Measurements from ENCODE around the gene ADGRL1.
"Not testable (repeated sequence)": the region's sequence is repeated elsewhere in the genome, so short reads cannot be mapped to it uniquely, and the experiment has no call there.

The ADGRL1 gene

DNA sequence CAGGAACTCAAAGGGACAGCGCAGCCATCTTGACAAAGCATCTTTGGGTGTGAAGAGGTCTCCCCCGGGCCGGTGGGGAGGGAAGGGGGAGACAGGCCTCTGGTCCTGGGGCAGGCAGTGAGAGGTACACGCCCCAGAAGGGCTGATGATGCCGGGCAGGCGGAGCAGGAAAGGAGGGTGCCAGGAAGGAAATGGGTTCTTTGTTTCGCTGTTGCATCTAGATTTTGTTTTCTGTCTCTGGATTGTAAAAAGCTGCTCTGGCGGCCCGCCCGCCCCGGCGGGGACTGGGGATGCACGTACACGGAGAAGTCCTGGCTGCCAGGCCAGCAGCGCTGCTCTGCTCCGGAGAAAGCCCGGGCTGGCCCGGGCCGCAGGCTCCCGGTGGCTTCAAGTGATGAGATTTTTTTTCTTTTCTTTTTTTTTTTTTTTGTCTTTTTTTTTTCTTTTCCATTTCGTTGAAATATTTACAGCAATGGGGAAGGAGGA lies 56.4 kb downstream of the ADGRL1 start:
- TF ChIP-seq, protein P1, sequence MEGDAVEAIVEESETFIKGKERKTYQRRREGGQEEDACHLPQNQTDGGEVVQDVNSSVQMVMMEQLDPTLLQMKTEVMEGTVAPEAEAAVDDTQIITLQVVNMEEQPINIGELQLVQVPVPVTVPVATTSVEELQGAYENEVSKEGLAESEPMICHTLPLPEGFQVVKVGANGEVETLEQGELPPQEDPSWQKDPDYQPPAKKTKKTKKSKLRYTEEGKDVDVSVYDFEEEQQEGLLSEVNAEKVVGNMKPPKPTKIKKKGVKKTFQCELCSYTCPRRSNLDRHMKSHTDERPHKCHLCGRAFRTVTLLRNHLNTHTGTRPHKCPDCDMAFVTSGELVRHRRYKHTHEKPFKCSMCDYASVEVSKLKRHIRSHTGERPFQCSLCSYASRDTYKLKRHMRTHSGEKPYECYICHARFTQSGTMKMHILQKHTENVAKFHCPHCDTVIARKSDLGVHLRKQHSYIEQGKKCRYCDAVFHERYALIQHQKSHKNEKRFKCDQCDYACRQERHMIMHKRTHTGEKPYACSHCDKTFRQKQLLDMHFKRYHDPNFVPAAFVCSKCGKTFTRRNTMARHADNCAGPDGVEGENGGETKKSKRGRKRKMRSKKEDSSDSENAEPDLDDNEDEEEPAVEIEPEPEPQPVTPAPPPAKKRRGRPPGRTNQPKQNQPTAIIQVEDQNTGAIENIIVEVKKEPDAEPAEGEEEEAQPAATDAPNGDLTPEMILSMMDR (conservative IDR thresholded peaks at IDR 0.05; ENCODE audit: control insufficient read depth, insufficient read depth, low read depth, low read length) = no peak
- DNase-seq (ENCODE audit: low read depth) = peak; percentile 24
- H3K4me3 ChIP-seq (ENCODE audit: control insufficient read depth, low read depth, low read length) = peak overlapping the region; percentile 2

DNA sequence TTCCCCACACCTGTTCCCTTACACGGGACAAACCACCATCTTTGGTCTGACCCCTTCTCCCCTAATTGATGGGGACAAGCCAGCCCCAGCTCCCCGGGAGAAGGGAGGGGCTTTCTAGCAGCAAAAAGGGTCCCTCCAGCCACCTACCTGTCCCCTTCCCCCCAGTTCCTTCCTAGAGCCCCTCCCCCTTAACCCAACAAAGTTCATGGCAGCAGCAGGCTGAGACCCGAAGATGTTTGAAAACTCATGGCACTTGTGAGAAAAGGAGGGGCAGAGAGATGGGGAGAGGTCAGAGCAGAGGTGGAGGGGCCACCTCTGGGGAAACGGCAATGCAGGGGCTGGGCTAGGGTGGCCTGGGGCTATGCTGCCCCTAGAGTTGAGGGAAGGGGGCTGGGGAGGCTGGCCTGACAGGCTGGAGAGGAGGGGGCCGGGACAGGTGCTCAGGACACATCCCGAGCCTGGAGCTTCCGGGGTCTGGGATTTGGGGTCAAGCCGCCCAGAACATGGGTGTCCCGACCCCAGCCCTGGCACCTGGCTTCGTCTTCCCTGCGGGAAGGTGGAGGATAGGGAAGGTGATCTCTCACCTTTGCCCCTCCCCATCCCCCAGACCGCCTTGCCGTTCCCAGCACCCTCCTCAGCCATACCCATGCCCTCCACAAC lies 57.1 kb downstream of the ADGRL1 start:
- no peak overlapping the region for H3K4me3 ChIP-seq (ENCODE audit: control insufficient read depth, low read depth, low read length)
- TF ChIP-seq, protein P1 (conservative IDR thresholded peaks at IDR 0.05; ENCODE audit: control insufficient read depth, insufficient read depth, low read depth, low read length) = no peak

DNA sequence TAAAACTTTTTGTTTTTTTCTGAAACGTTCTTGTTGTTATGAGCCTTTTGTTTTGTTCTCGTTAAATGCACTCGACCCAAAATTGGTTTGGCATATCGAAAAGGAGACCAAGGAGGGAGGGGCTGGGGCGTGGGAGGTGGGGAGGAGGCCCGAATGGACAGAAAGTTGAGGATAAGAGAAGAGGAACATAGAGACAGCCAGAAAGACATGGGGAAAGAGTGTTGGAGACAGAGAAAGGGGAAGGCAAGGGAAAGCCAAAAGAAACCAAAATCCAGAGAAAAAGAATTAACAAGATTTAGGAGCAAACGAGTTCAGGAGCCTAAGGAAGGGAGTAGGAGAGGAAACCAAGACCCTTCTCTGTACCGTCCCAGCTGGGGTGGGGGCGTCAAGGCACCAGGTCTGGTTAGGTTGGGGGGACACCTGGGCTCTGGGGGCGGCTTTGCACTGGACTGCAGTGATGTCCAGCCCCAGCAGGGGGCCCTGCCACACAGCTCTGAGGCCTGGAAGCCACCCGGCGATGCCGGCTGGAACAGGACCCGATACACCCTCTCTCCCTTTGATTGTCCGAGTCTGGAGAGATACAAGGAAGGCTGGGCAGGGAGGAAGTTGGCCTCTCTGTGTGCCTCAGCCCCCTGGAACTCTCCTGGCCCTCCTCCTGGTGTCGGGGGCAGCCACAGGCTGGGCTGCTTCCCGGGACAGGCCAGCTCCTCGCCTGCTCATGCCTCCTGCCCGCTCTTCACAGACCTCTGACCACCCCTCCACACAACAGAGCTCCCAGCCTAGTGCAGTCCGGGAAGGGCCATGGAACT lies 58.0 kb downstream of the ADGRL1 start:
- TF ChIP-seq, protein P1 (conservative IDR thresholded peaks at IDR 0.05; ENCODE audit: control insufficient read depth, insufficient read depth, low read depth, low read length) = peak; percentile 93
- DNase-seq (ENCODE audit: low read depth) = peak; percentile 59
- H3K4me3 ChIP-seq (ENCODE audit: control insufficient read depth, low read depth, low read length) = no peak overlapping the region

More for the DNA sequence above, 57.1 kb downstream of the ADGRL1 start:
- no peak for DNase-seq (ENCODE audit: low read depth)

DNA sequence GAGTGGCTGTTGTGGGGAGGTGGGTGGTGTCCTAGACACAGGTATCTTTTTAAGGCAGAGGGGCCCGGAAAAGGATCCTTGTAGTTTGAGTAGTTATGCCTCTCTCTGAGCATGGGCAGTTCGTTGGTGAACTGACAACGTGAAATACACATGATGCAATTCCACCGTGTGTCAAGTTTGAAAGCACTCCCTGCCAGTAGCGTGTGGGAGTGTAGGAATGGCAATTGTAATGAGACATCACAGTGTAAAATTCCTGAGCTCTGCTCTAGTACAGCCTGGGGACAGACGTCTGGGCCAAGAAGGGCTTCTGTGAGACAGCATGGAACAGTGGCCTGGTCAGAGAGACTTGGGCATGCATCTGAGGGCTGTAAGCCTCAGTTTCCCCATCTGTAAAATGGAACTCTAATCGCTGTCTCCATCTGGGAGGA lies 59.2 kb downstream of the ADGRL1 start:
- DNase-seq (ENCODE audit: low read depth) = peak; percentile 80
- TF ChIP-seq, protein P1 (conservative IDR thresholded peaks at IDR 0.05; ENCODE audit: control insufficient read depth, insufficient read depth, low read depth, low read length) = no peak
- H3K4me3 ChIP-seq (ENCODE audit: control insufficient read depth, low read depth, low read length) = no peak overlapping the region

DNA sequence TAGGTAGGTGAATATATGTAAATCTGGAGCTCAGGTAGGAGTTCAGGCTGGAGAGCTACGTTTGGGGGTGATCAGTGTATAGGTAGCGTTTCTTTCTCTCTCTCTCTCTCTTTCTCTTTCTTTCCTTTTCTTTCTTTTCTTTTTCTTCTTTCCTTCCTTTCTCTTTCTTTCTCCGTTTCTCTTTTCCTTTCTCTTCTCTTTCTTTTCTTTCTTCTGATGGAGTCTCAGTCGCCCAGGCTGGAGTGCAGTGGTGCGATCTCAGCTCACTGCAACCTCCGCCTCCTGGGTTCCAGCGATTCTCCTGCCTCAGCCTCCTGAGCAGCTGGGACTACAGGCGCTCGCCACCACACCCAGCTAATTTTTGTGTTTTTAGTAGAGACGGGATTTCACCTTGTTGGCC lies 59.8 kb downstream of the ADGRL1 start:
- not testable (repeated sequence) for DNase-seq (ENCODE audit: low read depth); H3K4me3 ChIP-seq (ENCODE audit: control insufficient read depth, low read depth, low read length)

DNA sequence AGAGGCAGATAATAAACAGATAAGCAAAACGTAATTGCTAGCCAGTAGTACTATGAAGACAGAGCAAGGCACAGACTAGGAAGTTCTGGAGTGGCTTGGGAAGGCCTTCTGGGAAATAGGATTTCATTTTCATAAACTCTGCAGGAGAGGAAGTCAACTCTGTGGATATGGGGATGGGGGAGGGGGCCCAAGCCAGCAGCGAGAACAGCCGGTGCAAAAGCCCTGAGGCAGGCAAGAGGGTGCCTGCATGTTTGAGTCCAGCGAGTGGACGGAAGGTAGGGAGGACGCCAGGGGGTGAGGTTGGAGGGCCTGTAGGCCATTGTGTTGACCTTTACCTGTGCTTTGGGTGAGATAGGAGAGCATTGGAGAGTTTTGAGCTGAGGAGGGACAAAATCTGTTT lies 60.6 kb downstream of the ADGRL1 start:
- TF ChIP-seq, protein P1 (conservative IDR thresholded peaks at IDR 0.05; ENCODE audit: control insufficient read depth, insufficient read depth, low read depth, low read length) = no peak
- H3K4me3 ChIP-seq (ENCODE audit: control insufficient read depth, low read depth, low read length) = no peak overlapping the region
- DNase-seq (ENCODE audit: low read depth) = no peak

Measured in fibroblast of mammary gland (primary cell).